Mesenchymal stem cell (in vitro differentiated cells and primary cell): Measurements from ENCODE around the gene FER1L5.

Source experiments
- DNase-seq: peaks from one replicate; pipeline ENCODE4 v3.0.0-alpha.2; 2013
- H2AFZ ChIP-seq: one replicate; pipeline ENCODE4 v1.6.1; 2013; ENCODE audit warnings: low read depth, mild to moderate bottlenecking, control low read depth, inconsistent platforms, low read length, moderate library complexity
- H2AK5ac ChIP-seq: 2 replicates; pipeline ENCODE4 v1.6.1; 2013; ENCODE audit warnings: low read length, moderate library complexity, mild to moderate bottlenecking, inconsistent platforms; ENCODE audit not compliant: severe bottlenecking
- H2BK120ac ChIP-seq: one replicate; pipeline ENCODE4 v1.6.1; 2013; ENCODE audit warnings: low read depth, mild to moderate bottlenecking, inconsistent platforms, low read length, moderate library complexity
- H2BK12ac ChIP-seq, 2 experiments: one replicate each; pipeline ENCODE4 v1.6.1; 2013; ENCODE audit warnings: inconsistent platforms in 2 of 2, low read length in 2 of 2, mild to moderate bottlenecking in 2 of 2, moderate library complexity in 2 of 2, control low read depth in 1 of 2
- H2BK15ac ChIP-seq: one replicate; pipeline ENCODE4 v1.6.1; 2013; ENCODE audit warnings: mild to moderate bottlenecking, low read depth, inconsistent platforms; ENCODE audit not compliant: poor library complexity, severe bottlenecking
- H2BK5ac ChIP-seq: 2 replicates; pipeline ENCODE4 v1.6.1; 2013; ENCODE audit warnings: low read depth, mild to moderate bottlenecking, low read length, control low read depth, inconsistent platforms; ENCODE audit not compliant: poor library complexity, severe bottlenecking
- H3K14ac ChIP-seq, 2 experiments: one replicate each; pipeline ENCODE4 v1.6.1; 2013; ENCODE audit warnings: inconsistent platforms in 2 of 2, low read length in 2 of 2, control low read depth in 1 of 2, mild to moderate bottlenecking in 1 of 2, moderate library complexity in 1 of 2
- H3K18ac ChIP-seq, 2 experiments: one replicate each; pipeline ENCODE4 v1.6.1; 2013; ENCODE audit warnings: inconsistent platforms in 2 of 2, low read length in 2 of 2, control low read depth in 1 of 2, low read depth in 1 of 2, mild to moderate bottlenecking in 1 of 2
- H3K23ac ChIP-seq, 2 experiments: one replicate each; pipeline ENCODE4 v1.6.1; 2013; ENCODE audit warnings: inconsistent platforms in 2 of 2, low read length in 2 of 2, mild to moderate bottlenecking in 2 of 2, moderate library complexity in 2 of 2, control low read depth in 1 of 2
- H3K27ac ChIP-seq: 2 replicates; pipeline ENCODE4 v1.5.1; 2013; ENCODE audit warnings: mild to moderate bottlenecking, moderate library complexity, low read length, control low read depth, inconsistent platforms; ENCODE audit not compliant: poor library complexity, severe bottlenecking
- H3K27me3 ChIP-seq, 2 experiments: 2 replicates each; pipeline versions ENCODE4 v1.6.1 to v1.7.0; 2013; ENCODE audit warnings: low read length in 2 of 2, mild to moderate bottlenecking in 2 of 2, moderate library complexity in 2 of 2, control low read depth in 1 of 2, inconsistent platforms in 1 of 2; ENCODE audit not compliant: control insufficient read depth in 1 of 2, insufficient read depth in 1 of 2
- H3K36me3 ChIP-seq, 2 experiments: 2 replicates each; pipeline versions ENCODE4 v1.6.1 to v1.7.0; 2013; ENCODE audit warnings: low read length in 2 of 2, control low read depth in 1 of 2, inconsistent platforms in 1 of 2, low read depth in 1 of 2, mild to moderate bottlenecking in 1 of 2; ENCODE audit not compliant: insufficient read depth in 2 of 2, control insufficient read depth in 1 of 2
- H3K4ac ChIP-seq, 2 experiments: one replicate each; pipeline ENCODE4 v1.6.1; 2013; ENCODE audit warnings: inconsistent platforms in 2 of 2, low read length in 2 of 2, mild to moderate bottlenecking in 2 of 2, moderate library complexity in 2 of 2, control low read depth in 1 of 2, low read depth in 1 of 2
- H3K4me1 ChIP-seq: 2 replicates; pipeline ENCODE4 v1.6.1; 2013; ENCODE audit warnings: low read depth, low read length, control low read depth; ENCODE audit not compliant: control insufficient read depth, insufficient read depth
- H3K4me2 ChIP-seq: 2 replicates; pipeline ENCODE4 v1.6.1; 2013; ENCODE audit warnings: low read length, mild to moderate bottlenecking, inconsistent platforms; ENCODE audit not compliant: poor library complexity, severe bottlenecking
- H3K4me3 ChIP-seq, 2 experiments: 2 replicates each; pipeline versions ENCODE4 v1.5.1 to v1.7.0; 2013; ENCODE audit warnings: low read length in 2 of 2, mild to moderate bottlenecking in 2 of 2, control low read depth in 1 of 2, low read depth in 1 of 2; ENCODE audit not compliant: insufficient read depth in 1 of 2
- H3K79me1 ChIP-seq: replicated peaks from 2 replicates; pipeline ENCODE4 v1.6.1; 2013; ENCODE audit warnings: mild to moderate bottlenecking, control low read depth, low read length, inconsistent platforms; ENCODE audit not compliant: poor library complexity, severe bottlenecking
- H3K9ac ChIP-seq: 2 replicates; pipeline ENCODE4 v1.7.0; 2013; ENCODE audit warnings: mild to moderate bottlenecking, low read length, moderate library complexity
- H3K9me3 ChIP-seq: 2 replicates; pipeline ENCODE4 v1.7.0; 2013; ENCODE audit warnings: mild to moderate bottlenecking, low read length; ENCODE audit not compliant: control insufficient read depth
- H4K8ac ChIP-seq: one replicate; pipeline ENCODE4 v1.6.1; 2013; ENCODE audit warnings: inconsistent platforms, mild to moderate bottlenecking, low read length, moderate library complexity
- H4K91ac ChIP-seq: one replicate; pipeline ENCODE4 v1.6.1; 2013; ENCODE audit warnings: mild to moderate bottlenecking, low read length, inconsistent platforms
- WGBS: methylation state at CpG from one replicate; pipeline ENCODE4 v1.1.7; 2013; ENCODE audit warnings: mixed read lengths; 5-methylcytosine and 5-hydroxymethylcytosine counted together

Gene FER1L5

DNA sequence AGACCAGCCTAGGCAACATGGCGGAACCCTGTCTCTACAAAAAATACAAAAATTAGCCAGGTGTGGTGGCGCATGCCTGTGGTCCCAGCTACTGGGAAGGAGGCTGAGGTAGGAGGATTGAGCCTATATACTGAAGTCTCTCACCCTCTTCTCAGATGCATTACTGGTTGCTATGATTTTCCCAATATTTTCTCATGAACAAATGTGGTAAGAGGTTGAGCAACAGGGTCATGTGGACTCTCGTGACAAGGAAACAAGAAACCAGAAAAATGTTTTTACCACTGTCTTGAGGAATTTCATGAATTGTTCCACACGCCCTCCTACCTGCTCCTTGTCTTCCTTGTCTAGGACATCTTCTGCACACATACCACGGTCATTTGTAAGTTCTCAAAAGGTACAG lies 84.9 kb downstream of the FER1L5 start:
- WGBS = 100% methylated on average over 3 of the region's 5 CpGs
- H3K4me1 ChIP-seq = no peaks in the 10 kb centered on the region
- H2BK5ac ChIP-seq = no peak overlapping the region
- peaks cover 40 to 48% of the 10 kb centered on the region in 2 experiments for H3K36me3 ChIP-seq
- no peaks in the 10 kb centered on the region for H3K27me3 ChIP-seq
- H3K4ac ChIP-seq = no peak overlapping the region
- H2BK120ac ChIP-seq = no peak overlapping the region
- H2BK12ac ChIP-seq = no peak overlapping the region
- H3K23ac ChIP-seq = no peak overlapping the region
- H2AFZ ChIP-seq = no peak overlapping the region
- H3K14ac ChIP-seq = no peak overlapping the region
- no peak overlapping the region for H4K8ac ChIP-seq
- no peak overlapping the region for H3K4me3 ChIP-seq
- H3K9ac ChIP-seq = no peak overlapping the region
- H2AK5ac ChIP-seq = no peak overlapping the region
- no peak overlapping the region for H3K18ac ChIP-seq
- H3K79me1 ChIP-seq = peaks cover 10% of the 10 kb centered on the region
- no peak overlapping the region for H2BK15ac ChIP-seq
- DNase-seq = peak; percentile 14
- no peak overlapping the region for H3K4me2 ChIP-seq
- H4K91ac ChIP-seq = no peak overlapping the region
- no peak overlapping the region for H3K27ac ChIP-seq
- no peaks in the 10 kb centered on the region for H3K9me3 ChIP-seq

DNA sequence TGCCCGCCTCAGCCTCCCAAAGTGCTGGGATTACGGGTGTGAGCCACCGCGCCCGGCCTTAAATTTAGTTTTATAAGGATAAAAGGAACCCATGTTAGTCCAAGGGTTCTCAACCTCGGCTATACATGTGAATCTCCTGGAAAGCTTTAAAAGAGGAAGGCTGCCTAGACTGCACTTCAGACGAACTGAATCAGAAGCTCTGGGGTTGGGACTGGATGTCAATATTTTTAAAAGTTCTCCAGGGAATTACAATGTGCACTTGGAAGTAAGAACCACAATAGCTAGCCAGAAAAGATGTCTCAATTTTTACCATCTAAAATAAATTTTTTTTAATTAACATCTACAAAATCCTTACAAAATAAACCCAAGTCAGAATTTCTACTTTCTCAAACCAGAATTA lies 87.2 kb downstream of the FER1L5 start:
- no peak overlapping the region for H2BK5ac ChIP-seq
- H3K27ac ChIP-seq = no peak overlapping the region
- no peaks in the 10 kb centered on the region for H3K27me3 ChIP-seq
- H2BK15ac ChIP-seq = no peak overlapping the region
- 95% methylated on average over 7 of the region's 7 CpGs for WGBS
- no peak overlapping the region for H2AFZ ChIP-seq
- no peak overlapping the region for H2BK120ac ChIP-seq
- no peak for DNase-seq
- no peak overlapping the region for H4K91ac ChIP-seq
- H3K18ac ChIP-seq = no peak overlapping the region
- H2BK12ac ChIP-seq = no peak overlapping the region
- no peak overlapping the region for H2AK5ac ChIP-seq
- no peak overlapping the region for H4K8ac ChIP-seq
- no peaks in the 10 kb centered on the region for H3K9me3 ChIP-seq
- H3K4ac ChIP-seq = no peak overlapping the region
- H3K4me2 ChIP-seq = no peak overlapping the region
- no peak overlapping the region for H3K23ac ChIP-seq
- H3K14ac ChIP-seq = no peak overlapping the region
- H3K4me1 ChIP-seq = no peaks in the 10 kb centered on the region
- no peak overlapping the region for H3K9ac ChIP-seq
- H3K79me1 ChIP-seq = peaks cover 14% of the 10 kb centered on the region
- no peak overlapping the region for H3K4me3 ChIP-seq
- peaks cover 51 to 61% of the 10 kb centered on the region in 2 experiments for H3K36me3 ChIP-seq

DNA sequence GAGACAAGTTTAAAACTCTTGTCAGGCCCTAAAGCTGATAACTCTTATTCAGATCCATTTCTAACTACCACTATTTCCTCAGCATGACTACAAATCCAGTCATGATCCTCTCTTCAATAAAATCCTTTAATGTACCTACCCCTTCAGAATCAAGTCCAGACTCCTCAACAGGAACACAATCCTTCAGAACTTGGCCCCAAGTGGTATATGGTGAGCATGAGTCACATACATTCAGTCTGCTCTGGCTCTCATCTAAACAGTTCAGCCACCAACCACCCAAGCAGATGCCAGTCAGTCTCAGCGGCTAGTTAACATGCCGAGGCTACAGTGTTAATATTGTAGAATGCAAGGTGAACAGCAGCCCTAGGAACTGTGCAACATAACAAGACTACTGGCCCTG lies 87.6 kb downstream of the FER1L5 start:
- Histone ChIP-seq H3K4me2 (no peak overlapping the region), H2BK120ac (no peak overlapping the region), H3K27ac (no peak overlapping the region), H3K14ac (no peak overlapping the region), H3K27me3 (no peaks in the 10 kb centered on the region), H2AFZ (no peak overlapping the region), H3K9ac (no peak overlapping the region), H4K8ac (no peak overlapping the region), H2BK12ac (no peak overlapping the region), H3K23ac (no peak overlapping the region), H2AK5ac (no peak overlapping the region), H3K36me3 (peaks cover 51 to 65% of the 10 kb centered on the region in 2 experiments), H3K18ac (no peak overlapping the region), H2BK15ac (no peak overlapping the region), H3K9me3 (no peaks in the 10 kb centered on the region), H4K91ac (no peak overlapping the region), H3K4ac (no peak overlapping the region), H3K4me3 (no peak overlapping the region), H3K4me1 (no peaks in the 10 kb centered on the region), H3K79me1 (peaks cover 17% of the 10 kb centered on the region), H2BK5ac (no peak overlapping the region)
- peak; percentile 38 for DNase-seq
- WGBS = 82% methylated on average over 2 of the region's 2 CpGs

DNA sequence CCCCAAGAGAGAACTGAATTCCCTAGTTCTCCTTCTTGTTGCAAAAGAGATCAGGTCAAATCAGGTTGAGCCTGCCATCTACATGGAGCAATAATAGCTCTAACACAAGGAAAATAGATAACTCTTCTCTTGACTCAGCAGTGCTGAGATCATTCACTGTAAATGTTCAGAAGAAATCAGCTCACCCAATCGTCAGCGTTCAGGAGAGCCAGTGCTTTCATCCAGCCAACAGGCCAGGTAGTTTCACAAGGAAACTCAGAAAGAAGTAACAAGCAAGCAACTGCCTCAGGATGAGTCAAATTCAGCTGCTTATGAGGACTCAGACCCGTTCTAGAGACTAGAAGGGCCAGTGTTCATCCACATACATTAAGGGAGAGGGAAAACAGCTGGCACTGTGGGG lies 91.4 kb downstream of the FER1L5 start:
- no peak overlapping the region for H3K14ac ChIP-seq
- H2BK120ac ChIP-seq = no peak overlapping the region
- no peak overlapping the region for H3K23ac ChIP-seq
- H2BK5ac ChIP-seq = no peak overlapping the region
- H3K18ac ChIP-seq = no peak overlapping the region
- no peak for DNase-seq
- H2AK5ac ChIP-seq = no peak overlapping the region
- H3K4me3 ChIP-seq = no peak overlapping the region
- H3K27ac ChIP-seq = no peak overlapping the region
- 93% methylated on average over 3 of the region's 3 CpGs for WGBS
- no peak overlapping the region for H2BK15ac ChIP-seq
- H3K4me2 ChIP-seq = no peak overlapping the region
- H3K9ac ChIP-seq = no peak overlapping the region
- no peaks in the 10 kb centered on the region for H3K9me3 ChIP-seq
- H2AFZ ChIP-seq = no peak overlapping the region
- H4K91ac ChIP-seq = no peak overlapping the region
- H3K36me3 ChIP-seq = peaks cover 36 to 59% of the 10 kb centered on the region in 2 experiments
- no peaks in the 10 kb centered on the region for H3K27me3 ChIP-seq
- H2BK12ac ChIP-seq = no peak overlapping the region
- no peak overlapping the region for H4K8ac ChIP-seq
- no peak overlapping the region for H3K4ac ChIP-seq
- H3K79me1 ChIP-seq = peaks cover 33% of the 10 kb centered on the region
- no peaks in the 10 kb centered on the region for H3K4me1 ChIP-seq
